GM21619 (cell line): ENCODE results near the gene AUTS2.

Source experiments
- ATAC-seq: cut with Tn5 transposase; IDR thresholded peaks from one replicate; pipeline ENCODE4 v1.9.1; 2021; ENCODE audit not compliant: unreplicated experiment

AUTS2 gene

GRCh38 chr7:69922026-69922803 is 323.9 kb downstream of the AUTS2 start:
- peak; percentile 78 for ATAC-seq

DNA sequence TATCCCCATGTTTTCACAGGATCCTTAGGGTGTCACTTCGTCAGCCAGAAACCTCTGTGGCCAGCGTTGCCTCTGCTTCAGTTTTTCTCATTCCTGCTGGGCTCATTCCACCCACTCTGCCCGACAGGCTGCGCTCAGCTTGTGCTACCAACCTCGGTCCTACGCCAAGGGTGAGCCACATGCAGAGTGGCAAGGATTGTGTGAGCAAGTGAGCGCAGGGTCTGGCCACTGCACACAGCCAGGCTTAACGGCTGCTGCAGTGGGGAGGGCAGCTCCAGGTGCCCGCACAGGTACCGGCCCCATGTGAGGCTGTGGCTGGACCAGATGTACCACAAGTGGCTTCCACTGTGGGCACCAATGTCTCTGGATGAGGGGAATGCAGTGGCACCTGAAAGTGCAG is 329.2 kb downstream of the AUTS2 start:
- ATAC-seq: no peak

DNA sequence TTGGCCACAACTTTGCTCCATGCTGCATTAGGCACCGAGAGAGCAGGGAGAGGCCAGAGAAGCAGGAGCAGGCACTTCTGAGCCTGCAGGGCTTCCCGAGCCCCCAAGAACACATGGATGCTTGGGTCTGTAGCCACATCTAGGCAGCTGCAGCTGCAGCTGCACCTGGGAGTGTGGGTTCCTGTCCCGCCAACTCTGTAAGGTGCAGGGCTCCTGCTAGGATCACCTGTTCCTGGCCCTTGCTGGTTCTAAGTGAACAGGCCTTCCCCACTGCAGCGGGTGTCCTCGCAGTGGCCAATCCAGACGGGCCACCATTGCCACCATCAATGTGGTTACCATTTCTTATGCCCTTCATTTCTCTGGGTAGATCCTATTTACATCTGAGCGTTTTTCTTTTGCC is 330.3 kb downstream of the AUTS2 start:
- ATAC-seq: no peak

DNA sequence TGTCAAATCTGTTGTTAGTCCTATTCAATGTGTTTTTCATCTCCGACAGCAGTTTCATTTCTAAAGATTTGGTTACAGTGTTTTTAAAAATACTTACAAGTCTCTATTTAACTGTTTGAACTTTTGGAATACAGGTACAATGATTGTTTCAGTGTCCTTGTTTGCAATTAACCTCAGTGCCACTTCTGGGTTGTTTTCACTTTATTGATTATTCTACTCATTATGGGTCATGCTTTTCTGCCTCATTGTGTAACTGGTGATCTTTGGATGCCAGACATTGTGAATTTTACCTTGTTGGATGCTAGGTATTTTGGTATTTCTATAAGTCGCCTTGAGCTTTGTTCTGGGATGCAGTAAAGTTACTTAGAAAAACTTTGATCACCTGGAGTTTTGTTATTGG is 331.3 kb downstream of the AUTS2 start:
- no peak for ATAC-seq

GRCh38 chr7:69932034-69932628 is 333.9 kb downstream of the AUTS2 start:
- no peak for ATAC-seq

DNA sequence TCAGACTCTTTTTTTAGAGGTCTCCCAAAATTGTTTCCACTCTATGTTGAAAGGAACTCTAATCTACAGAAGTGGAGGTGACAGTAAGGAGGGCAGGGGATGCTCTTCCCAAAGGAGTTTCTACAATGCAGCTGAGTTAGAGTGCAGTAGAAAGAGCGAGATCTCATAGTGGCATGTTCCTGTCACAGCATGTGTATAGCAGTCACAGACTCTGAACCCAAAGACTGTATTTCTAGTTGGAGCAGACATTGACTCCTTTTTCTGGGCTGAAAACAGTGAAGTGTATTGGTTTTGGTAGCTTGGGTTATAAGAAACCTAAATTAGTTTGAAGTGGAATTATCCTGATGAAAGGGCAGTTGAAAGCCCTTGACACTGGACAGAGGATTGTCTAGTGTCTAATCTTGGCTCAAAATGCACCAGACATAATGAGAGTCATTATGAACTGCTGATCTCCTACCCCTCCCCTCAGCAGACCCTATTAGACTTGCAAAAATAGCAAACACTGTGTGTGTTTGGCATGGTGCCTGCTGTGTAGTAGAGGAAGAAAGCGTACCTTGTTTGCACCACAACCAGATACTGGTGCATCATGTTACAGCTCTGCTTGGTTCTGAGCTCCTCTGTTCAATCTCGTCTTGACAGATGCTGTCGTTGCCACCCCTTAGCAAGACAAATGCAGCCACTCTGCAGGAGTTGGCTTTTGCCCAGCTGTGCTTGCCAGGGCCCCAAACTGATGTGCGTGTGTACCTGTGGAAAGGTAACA is 336.0 kb downstream of the AUTS2 start:
- no peak for ATAC-seq

DNA sequence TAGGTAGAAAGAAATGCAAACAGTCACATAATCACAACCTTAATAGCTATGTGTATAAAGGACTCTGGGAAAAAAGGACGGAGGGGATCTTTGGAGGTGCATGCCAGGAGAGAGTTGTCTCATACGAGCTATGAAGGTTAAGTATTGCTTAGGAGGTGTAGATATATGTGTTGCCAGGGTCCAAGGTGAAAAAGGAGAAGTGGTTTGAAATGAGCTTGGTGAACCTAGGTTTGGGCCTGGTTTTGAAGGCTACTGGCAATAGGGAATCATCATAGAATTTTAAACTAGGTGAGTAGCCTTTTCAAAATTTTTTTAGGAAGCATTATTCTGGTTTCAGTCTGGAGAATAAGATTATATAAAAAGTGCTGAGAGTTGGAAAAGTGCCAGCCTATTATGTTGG is 336.8 kb downstream of the AUTS2 start:
- no peak for ATAC-seq

GRCh38 chr7:69937097-69937496 is 338.8 kb downstream of the AUTS2 start:
- ATAC-seq: no peak

GRCh38 chr7:69939317-69939716 is 341.0 kb downstream of the AUTS2 start:
- no peak for ATAC-seq

- no peak for ATAC-seq
Measured at GRCh38 chr7:69941077-69941651, 342.9 kb downstream of the AUTS2 start.

GRCh38 chr7:69942573-69942972 is 344.3 kb downstream of the AUTS2 start:
- no peak for ATAC-seq

DNA sequence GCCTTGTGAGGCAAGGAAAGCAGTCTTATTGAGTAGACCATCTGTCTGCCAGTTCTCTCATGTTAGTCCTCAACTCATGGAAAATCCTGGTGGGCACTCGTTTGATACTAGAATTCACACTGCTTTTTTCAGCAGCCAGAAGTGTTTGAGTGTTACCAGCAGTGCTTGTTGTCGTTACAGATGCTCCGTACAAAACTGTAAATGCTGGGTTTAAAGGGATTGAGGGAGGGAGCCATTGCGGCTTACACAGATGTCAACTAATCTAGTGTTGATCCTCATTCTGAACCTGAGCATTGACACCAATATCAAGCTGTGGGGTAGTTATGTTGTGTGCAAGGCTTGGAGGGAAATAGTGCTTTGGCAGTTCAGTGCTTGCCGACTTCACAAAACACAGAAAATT is 348.6 kb downstream of the AUTS2 start:
- no peak for ATAC-seq

- no peak for ATAC-seq
Measured at GRCh38 chr7:69947998-69948397, 349.7 kb downstream of the AUTS2 start.

GRCh38 chr7:69949122-69949521 is 350.8 kb downstream of the AUTS2 start:
- no peak for ATAC-seq

GRCh38 chr7:69951458-69951857 is 353.2 kb downstream of the AUTS2 start:
- no peak for ATAC-seq

GRCh38 chr7:69953136-69954067 is 355.1 kb downstream of the AUTS2 start:
- no peak for ATAC-seq

DNA sequence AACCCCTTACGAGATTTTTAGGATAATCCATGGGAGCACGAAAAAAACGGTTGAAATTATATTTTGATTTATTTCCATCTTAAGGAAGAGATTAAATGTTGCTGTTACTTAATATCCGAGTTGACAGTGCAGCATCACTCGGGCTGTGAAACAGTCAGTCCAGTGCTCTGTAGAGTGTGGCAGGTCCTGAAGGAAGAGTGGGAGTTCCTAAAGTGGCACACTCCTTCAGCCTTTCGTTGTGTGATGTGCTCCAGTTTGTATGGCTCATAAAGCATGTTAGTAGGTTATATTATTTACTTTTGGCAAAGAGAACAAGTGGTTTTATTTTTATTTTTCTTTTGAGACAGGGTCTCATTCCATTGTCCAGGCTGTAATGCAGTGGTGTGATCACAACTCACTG is 358.3 kb downstream of the AUTS2 start:
- no peak for ATAC-seq

- ATAC-seq: no peak
Measured at GRCh38 chr7:69957661-69958060, 359.4 kb downstream of the AUTS2 start.

DNA sequence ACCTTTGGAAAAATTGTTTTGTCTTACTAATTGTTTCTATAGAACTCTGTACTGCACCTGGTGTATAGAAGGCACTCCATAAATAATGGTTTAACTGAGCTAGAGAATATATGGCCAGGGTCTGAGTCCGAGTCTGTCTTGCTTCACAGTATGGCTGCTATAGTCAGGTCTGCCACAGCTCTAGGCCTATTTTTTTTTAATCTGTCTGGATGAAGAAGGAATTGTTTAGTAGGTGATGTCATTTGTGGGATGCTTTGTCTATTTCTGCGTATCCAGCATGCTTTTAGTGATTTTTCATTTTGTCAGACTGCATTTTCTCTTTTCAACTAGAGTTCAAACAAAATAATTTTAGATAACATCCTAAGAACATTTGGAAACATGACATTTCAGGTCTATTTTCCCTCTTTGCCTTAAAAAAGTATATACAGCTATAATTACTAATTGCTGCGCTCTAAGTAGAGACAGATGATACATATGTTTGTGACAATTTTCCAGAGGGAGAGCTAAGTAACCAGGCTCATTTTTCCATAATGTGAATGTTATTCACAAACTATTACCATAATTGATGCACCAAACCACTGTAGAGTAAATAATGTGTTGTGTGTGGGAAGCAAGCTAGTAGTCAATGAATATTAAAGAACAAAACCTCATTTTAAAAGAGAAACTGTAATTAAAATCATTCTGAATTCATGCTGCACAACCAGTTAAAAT is 361.7 kb downstream of the AUTS2 start:
- no peak for ATAC-seq

GRCh38 chr7:69961436-69961835 is 363.2 kb downstream of the AUTS2 start:
- no peak for ATAC-seq
